OCI-LY1 (cell line): ENCODE data around the gene CA7.

ENCODE experiments used
- H2AFZ ChIP-seq: fragments of 200-600 bp; sonication (generic), shearing (Covaris generic); 2 replicates; pipeline ENCODE4 v1.6.0; 2014; ENCODE audit warnings: antibody characterized with exemption, mild to moderate bottlenecking, low read length
- H3F3A ChIP-seq: fragments of 200-600 bp; sonication (generic), shearing (Covaris generic); 2 replicates; pipeline ENCODE4 v1.6.0; 2014; ENCODE audit warnings: mild to moderate bottlenecking, antibody characterized with exemption, low read length, moderate library complexity; ENCODE audit not compliant: insufficient read depth
- H3K27ac ChIP-seq: fragments of 200-600 bp; sonication (generic); 2 replicates; pipeline ENCODE4 v1.5.1; 2014; ENCODE audit warnings: low read length, mixed run types, mild to moderate bottlenecking, low read depth; ENCODE audit not compliant: poor library complexity, severe bottlenecking
- H3K27me3 ChIP-seq: fragments of 200-600 bp; sonication (generic); 2 replicates; pipeline ENCODE4 v1.6.0; 2014; ENCODE audit warnings: antibody characterized with exemption, mild to moderate bottlenecking, low read length, moderate library complexity; ENCODE audit not compliant: insufficient read depth
- H3K36me3 ChIP-seq: fragments of 200-600 bp; sonication (generic); 2 replicates; pipeline ENCODE4 v1.6.1; 2014; ENCODE audit warnings: mild to moderate bottlenecking, antibody characterized with exemption, low read length, moderate library complexity, mixed read lengths; ENCODE audit not compliant: insufficient read depth
- H3K4me1 ChIP-seq: fragments of 200-600 bp; sonication (generic); 2 replicates; pipeline ENCODE4 v1.5.1; 2014; ENCODE audit warnings: mild to moderate bottlenecking, low read length, moderate library complexity; ENCODE audit not compliant: insufficient read depth, severe bottlenecking
- H3K4me2 ChIP-seq: fragments of 200-600 bp; sonication (generic), shearing (Covaris generic); 2 replicates; pipeline ENCODE4 v1.6.1; 2014; ENCODE audit warnings: low read length
- H3K4me3 ChIP-seq: fragments of 200-600 bp; sonication (generic); 2 replicates; pipeline ENCODE4 v1.5.1; 2014; ENCODE audit warnings: low read length, low read depth, mild to moderate bottlenecking, mixed read lengths; ENCODE audit not compliant: poor library complexity, severe bottlenecking
- H3K79me2 ChIP-seq: fragments of 200-600 bp; shearing (Covaris generic); 2 replicates; pipeline ENCODE4 v1.6.1; 2016; ENCODE audit warnings: mixed run types, low read length, mixed read lengths; ENCODE audit not compliant: insufficient read depth
- H3K9ac ChIP-seq: fragments of 200-600 bp; sonication (generic), shearing (Covaris generic); 2 replicates; pipeline ENCODE4 v1.6.1; 2014; ENCODE audit warnings: mild to moderate bottlenecking, low read length, mixed read lengths
- H3K9me2 ChIP-seq: fragments of 200-600 bp; sonication (generic), shearing (Covaris generic); 2 replicates; pipeline ENCODE4 v1.6.1; 2014; ENCODE audit warnings: low read depth, mild to moderate bottlenecking, low read length, mixed read lengths
- H3K9me3 ChIP-seq: fragments of 200-600 bp; shearing (Covaris generic); 2 replicates; pipeline ENCODE4 v1.6.1; 2014; ENCODE audit warnings: low read length, mixed read lengths
- H4K20me1 ChIP-seq: fragments of 200-600 bp; sonication (generic), shearing (Covaris generic); 2 replicates; pipeline ENCODE4 v1.6.0; 2016; ENCODE audit warnings: mild to moderate bottlenecking, low read length; ENCODE audit not compliant: insufficient read depth
- EZH2 ChIP-seq: fragments of 200-600 bp; sonication (generic), shearing (Covaris generic); IDR thresholded peaks from 2 replicates; pipeline ENCODE4 v1.8.0; 2017; ENCODE audit warnings: borderline replicate concordance, mixed run types, mild to moderate bottlenecking, antibody characterized with exemption, low read length, moderate library complexity, mixed read lengths
- TF ChIP-seq, protein P1 (sequence below): fragments of 200-600 bp; sonication (generic), shearing (Covaris generic); IDR thresholded peaks from 2 replicates; pipeline ENCODE4 v1.5.1; 2017; ENCODE audit warnings: mild to moderate bottlenecking, antibody characterized with exemption, low read length, moderate library complexity, mixed read lengths

Gene CA7

DNA sequence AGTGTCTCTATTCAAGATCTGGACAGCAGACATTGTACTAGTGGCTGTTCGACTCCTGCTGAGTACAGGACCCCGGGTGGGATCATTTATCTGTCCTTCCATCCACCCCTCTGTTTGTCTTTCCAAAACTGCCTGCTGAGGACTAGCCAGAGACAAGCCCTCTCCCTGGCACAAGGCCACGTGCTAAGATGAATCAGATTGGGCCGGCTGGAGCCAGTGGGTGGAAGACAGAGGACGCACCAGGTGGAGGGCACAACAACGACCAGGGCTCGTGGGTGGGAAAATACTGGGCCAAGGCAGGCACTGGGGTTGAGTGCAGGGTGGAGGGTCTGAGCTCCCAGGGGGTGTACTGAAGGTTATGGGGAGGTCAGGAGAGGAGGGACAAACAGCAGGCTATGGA lies 1.4 kb upstream of the CA7 start:
- Histone ChIP-seq H4K20me1 (no peaks in the 10 kb centered on the region), H3K27ac (no peak overlapping the region), H3K4me3 (no peak overlapping the region), H3K4me2 (no peak overlapping the region), H3K79me2 (no peaks in the 10 kb centered on the region), H3F3A (no peaks in the 10 kb centered on the region), H3K27me3 (peaks cover 8% of the 10 kb centered on the region; the same call in 1 of the 2 replicates), H3K36me3 (no peaks in the 10 kb centered on the region), H3K9me3 (no peaks in the 10 kb centered on the region), H3K4me1 (no peaks in the 10 kb centered on the region), H3K9ac (no peak overlapping the region), H2AFZ (no peak overlapping the region), H3K9me2 (no peaks in the 10 kb centered on the region)
- TF ChIP-seq, protein P1, sequence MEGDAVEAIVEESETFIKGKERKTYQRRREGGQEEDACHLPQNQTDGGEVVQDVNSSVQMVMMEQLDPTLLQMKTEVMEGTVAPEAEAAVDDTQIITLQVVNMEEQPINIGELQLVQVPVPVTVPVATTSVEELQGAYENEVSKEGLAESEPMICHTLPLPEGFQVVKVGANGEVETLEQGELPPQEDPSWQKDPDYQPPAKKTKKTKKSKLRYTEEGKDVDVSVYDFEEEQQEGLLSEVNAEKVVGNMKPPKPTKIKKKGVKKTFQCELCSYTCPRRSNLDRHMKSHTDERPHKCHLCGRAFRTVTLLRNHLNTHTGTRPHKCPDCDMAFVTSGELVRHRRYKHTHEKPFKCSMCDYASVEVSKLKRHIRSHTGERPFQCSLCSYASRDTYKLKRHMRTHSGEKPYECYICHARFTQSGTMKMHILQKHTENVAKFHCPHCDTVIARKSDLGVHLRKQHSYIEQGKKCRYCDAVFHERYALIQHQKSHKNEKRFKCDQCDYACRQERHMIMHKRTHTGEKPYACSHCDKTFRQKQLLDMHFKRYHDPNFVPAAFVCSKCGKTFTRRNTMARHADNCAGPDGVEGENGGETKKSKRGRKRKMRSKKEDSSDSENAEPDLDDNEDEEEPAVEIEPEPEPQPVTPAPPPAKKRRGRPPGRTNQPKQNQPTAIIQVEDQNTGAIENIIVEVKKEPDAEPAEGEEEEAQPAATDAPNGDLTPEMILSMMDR, result no peak
- TF ChIP-seq EZH2, result no peak

DNA sequence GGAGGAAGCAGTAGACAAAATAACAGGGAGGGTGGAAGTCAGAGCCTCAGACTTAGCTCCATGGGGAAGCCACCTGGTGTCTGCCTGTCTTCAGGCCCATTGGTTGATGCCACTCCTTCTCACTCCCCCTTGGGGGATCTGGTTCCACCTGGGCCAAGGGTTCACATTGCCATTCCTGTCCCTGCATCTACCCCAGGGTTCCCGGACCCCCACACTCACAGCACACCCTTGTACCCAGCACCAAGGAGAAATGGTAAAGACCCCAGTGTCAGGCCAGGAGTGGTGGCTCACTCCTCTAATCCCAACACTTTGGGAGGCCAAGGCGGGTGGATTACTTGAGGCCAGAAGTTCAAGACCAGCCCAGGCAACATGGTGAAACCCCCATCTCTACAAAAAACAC lies 1.0 kb upstream of the CA7 start:
- no peaks in the 10 kb centered on the region for H3K9me3 ChIP-seq
- no peaks in the 10 kb centered on the region for H3F3A ChIP-seq
- H4K20me1 ChIP-seq, result no peaks in the 10 kb centered on the region
- no peak overlapping the region for H3K4me3 ChIP-seq
- no peaks in the 10 kb centered on the region for H3K79me2 ChIP-seq
- H2AFZ ChIP-seq, result no peak overlapping the region
- no peaks in the 10 kb centered on the region for H3K4me1 ChIP-seq
- H3K9me2 ChIP-seq, result no peaks in the 10 kb centered on the region
- no peak for TF ChIP-seq EZH2
- no peak overlapping the region for H3K4me2 ChIP-seq
- peaks cover 8% of the 10 kb centered on the region; the same call in 1 of the 2 replicates for H3K27me3 ChIP-seq
- no peak overlapping the region for H3K27ac ChIP-seq
- no peak overlapping the region for H3K9ac ChIP-seq
- no peaks in the 10 kb centered on the region for H3K36me3 ChIP-seq

- Histone ChIP-seq H3K9me3 (no peaks in the 10 kb centered on the region), H3K36me3 (no peaks in the 10 kb centered on the region), H3F3A (no peaks in the 10 kb centered on the region), H3K4me1 (no peaks in the 10 kb centered on the region), H3K9ac (no peak overlapping the region), H2AFZ (no peak overlapping the region), H3K27me3 (peaks cover 8% of the 10 kb centered on the region; the same call in 1 of the 2 replicates), H3K4me3 (no peak overlapping the region), H3K79me2 (no peaks in the 10 kb centered on the region), H3K4me2 (no peak overlapping the region), H4K20me1 (no peaks in the 10 kb centered on the region), H3K9me2 (no peaks in the 10 kb centered on the region), H3K27ac (no peak overlapping the region)
- TF ChIP-seq EZH2, result no peak
- TF ChIP-seq, protein P1, result no peak
Observed at GRCh38 chr16:66844009-66844341, 239 bp upstream of the CA7 start.

- Histone ChIP-seq H3K4me1 (no peaks in the 10 kb centered on the region), H3K9me2 (no peaks in the 10 kb centered on the region), H2AFZ (no peak overlapping the region), H3K27me3 (peaks cover 8% of the 10 kb centered on the region; the same call in 1 of the 2 replicates), H3K4me3 (no peak overlapping the region), H3K36me3 (no peaks in the 10 kb centered on the region), H4K20me1 (no peaks in the 10 kb centered on the region), H3K27ac (no peak overlapping the region), H3K4me2 (no peak overlapping the region), H3K9me3 (no peaks in the 10 kb centered on the region), H3K79me2 (no peaks in the 10 kb centered on the region), H3K9ac (no peak overlapping the region), H3F3A (no peaks in the 10 kb centered on the region)
- TF ChIP-seq, protein P1, result no peak
- no peak for TF ChIP-seq EZH2
Observed at GRCh38 chr16:66845080-66845410, 831 bp downstream of the CA7 start.
